Spleen (tissue), 7 donors: ENCODE measurements around the gene FOXP1.

Experiments
- CTCF ChIP-seq, 11 experiments: fragments of 200-600 bp in 7 of 11; fragments of 450-650 bp in 4 of 11; sonication (generic) in 4 of 11; IDR thresholded peaks in 8 of 11; conservative IDR thresholded peaks in 3 of 11; 1 replicate in 7 of 11; 2 replicates in 4 of 11; pipeline versions ENCODE4 v1.4.0 to v1.8.0; 2016 to 2021; ENCODE audit warnings: antibody characterized with exemption in 11 of 11, inconsistent platforms in 4 of 11, mild to moderate bottlenecking in 1 of 11
- POLR2A ChIP-seq, 3 donors: fragments of 450-650 bp; IDR thresholded peaks; one replicate each; pipeline ENCODE4 v1.5.1; 2017; ENCODE audit warnings: antibody characterized with exemption in 3 of 3, mild to moderate bottlenecking in 1 of 3
- POLR2AphosphoS5 ChIP-seq, 3 donors: sonication (generic); formaldehyde crosslinking; IDR thresholded peaks; one replicate each; pipeline ENCODE4 v1.5.1; 2017; ENCODE audit warnings: antibody characterized with exemption in 3 of 3
- donor health status: DM: no; HTN: no; CAD: no; lungs with moderate emphysema.
- donor health status: DM: no; HTN: no; CAD: no.
- donor health status: DM: no; HTN: no; CAD: no.

GRCh38 chr3:71444861-71445259, 138.7 kb downstream of the FOXP1 start:
- TF ChIP-seq CTCF (IDR thresholded peaks at IDR 0.05 in 8 of 11, conservative IDR thresholded peaks at IDR 0.05 in 3 of 11): no peak
- no peak for TF ChIP-seq POLR2A (IDR thresholded peaks at IDR 0.05)
- TF ChIP-seq POLR2AphosphoS5 (IDR thresholded peaks at IDR 0.05): no peak
